ENCODE results near the gene VAV3. TPM values are rescaled to one million over a fixed set of nuclear protein-coding genes. Genes with fewer than 3 reads are reported as not detected.

Gene VAV3
- total RNA-seq, 1 donor from 2014 or later, result 1.8 TPM

GRCh38 chr1:107588321-107588720 is 376.7 kb downstream of the VAV3 start:
- TF ChIP-seq, protein P1, sequence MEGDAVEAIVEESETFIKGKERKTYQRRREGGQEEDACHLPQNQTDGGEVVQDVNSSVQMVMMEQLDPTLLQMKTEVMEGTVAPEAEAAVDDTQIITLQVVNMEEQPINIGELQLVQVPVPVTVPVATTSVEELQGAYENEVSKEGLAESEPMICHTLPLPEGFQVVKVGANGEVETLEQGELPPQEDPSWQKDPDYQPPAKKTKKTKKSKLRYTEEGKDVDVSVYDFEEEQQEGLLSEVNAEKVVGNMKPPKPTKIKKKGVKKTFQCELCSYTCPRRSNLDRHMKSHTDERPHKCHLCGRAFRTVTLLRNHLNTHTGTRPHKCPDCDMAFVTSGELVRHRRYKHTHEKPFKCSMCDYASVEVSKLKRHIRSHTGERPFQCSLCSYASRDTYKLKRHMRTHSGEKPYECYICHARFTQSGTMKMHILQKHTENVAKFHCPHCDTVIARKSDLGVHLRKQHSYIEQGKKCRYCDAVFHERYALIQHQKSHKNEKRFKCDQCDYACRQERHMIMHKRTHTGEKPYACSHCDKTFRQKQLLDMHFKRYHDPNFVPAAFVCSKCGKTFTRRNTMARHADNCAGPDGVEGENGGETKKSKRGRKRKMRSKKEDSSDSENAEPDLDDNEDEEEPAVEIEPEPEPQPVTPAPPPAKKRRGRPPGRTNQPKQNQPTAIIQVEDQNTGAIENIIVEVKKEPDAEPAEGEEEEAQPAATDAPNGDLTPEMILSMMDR (IDR thresholded peaks at IDR 0.05; ENCODE audit: unreplicated experiment), result no peak
- no peak overlapping the region for H3K27ac Mint-ChIP-seq

DNA sequence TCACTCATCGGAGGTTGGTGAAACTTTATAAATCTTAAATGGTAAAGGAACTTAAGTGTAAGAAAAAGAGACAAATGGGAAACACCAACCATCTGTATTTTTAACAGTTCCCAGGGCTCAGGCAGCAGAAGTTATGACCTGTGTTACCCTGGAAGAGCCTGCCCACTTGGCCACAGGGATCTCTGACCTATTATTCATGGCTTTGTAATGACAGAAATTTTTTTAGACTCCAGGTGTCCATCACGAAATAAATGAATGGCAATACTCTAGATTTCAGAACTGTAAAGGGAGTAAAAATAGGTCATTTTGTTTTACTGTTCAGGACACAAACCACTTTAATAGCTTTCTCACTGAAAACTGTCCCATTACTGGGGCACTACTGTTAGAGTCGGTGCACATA is 389.8 kb downstream of the VAV3 start:
- no peak overlapping the region for H3K27ac Mint-ChIP-seq
- DNase-seq (ENCODE audit: low spot score, unreplicated experiment), result no peak
- H3K9me3 Mint-ChIP-seq (ENCODE audit: low read depth), result no peaks in the 10 kb centered on the region
- H3K4me3 Mint-ChIP-seq (ENCODE audit: low read depth), result no peak overlapping the region
- peaks cover 16% of the 10 kb centered on the region for H3K27me3 Mint-ChIP-seq
- H3K36me3 Mint-ChIP-seq (ENCODE audit: insufficient read depth), result no peaks in the 10 kb centered on the region
- TF ChIP-seq, protein P1 (IDR thresholded peaks at IDR 0.05; ENCODE audit: unreplicated experiment), result no peak
- H3K4me1 Mint-ChIP-seq (ENCODE audit: low read depth), result peaks cover 6% of the 10 kb centered on the region

More at GRCh38 chr1:107588321-107588720, 376.7 kb downstream of the VAV3 start:
- H3K4me3 Mint-ChIP-seq (ENCODE audit: low read depth), result no peak overlapping the region
- H3K9me3 Mint-ChIP-seq (ENCODE audit: low read depth), result no peaks in the 10 kb centered on the region
- DNase-seq (ENCODE audit: low spot score, unreplicated experiment), result no peak
- no peaks in the 10 kb centered on the region for H3K36me3 Mint-ChIP-seq (ENCODE audit: insufficient read depth)
- H3K27me3 Mint-ChIP-seq, result peaks cover 2% of the 10 kb centered on the region
- H3K4me1 Mint-ChIP-seq (ENCODE audit: low read depth), result peaks cover 3% of the 10 kb centered on the region

- Mint-ChIP-seq H3K4me3 (ENCODE audit: low read depth) (no peak overlapping the region), H3K4me1 (ENCODE audit: low read depth) (no peaks in the 10 kb centered on the region)
- no peak for DNase-seq (ENCODE audit: low spot score, unreplicated experiment)
Measured at GRCh38 chr1:107574044-107574443, 390.9 kb downstream of the VAV3 start.

GRCh38 chr1:107572674-107573211 is 392.2 kb downstream of the VAV3 start:
- Mint-ChIP-seq H3K4me3 (ENCODE audit: low read depth) (no peak overlapping the region), H3K27me3 (peaks cover 6% of the 10 kb centered on the region), H3K27ac (no peak overlapping the region), H3K9me3 (ENCODE audit: low read depth) (no peaks in the 10 kb centered on the region), H3K4me1 (ENCODE audit: low read depth) (no peaks in the 10 kb centered on the region), H3K36me3 (ENCODE audit: insufficient read depth) (no peaks in the 10 kb centered on the region)
- no peak for DNase-seq (ENCODE audit: low spot score, unreplicated experiment)
- TF ChIP-seq, protein P1 (IDR thresholded peaks at IDR 0.05; ENCODE audit: unreplicated experiment), result no peak

More at GRCh38 chr1:107574044-107574443, 390.9 kb downstream of the VAV3 start:
- no peaks in the 10 kb centered on the region for H3K36me3 Mint-ChIP-seq (ENCODE audit: insufficient read depth)
- no peak overlapping the region for H3K27ac Mint-ChIP-seq
- peaks cover 7% of the 10 kb centered on the region for H3K27me3 Mint-ChIP-seq
- TF ChIP-seq, protein P1 (IDR thresholded peaks at IDR 0.05; ENCODE audit: unreplicated experiment), result no peak
- no peaks in the 10 kb centered on the region for H3K9me3 Mint-ChIP-seq (ENCODE audit: low read depth)

DNA sequence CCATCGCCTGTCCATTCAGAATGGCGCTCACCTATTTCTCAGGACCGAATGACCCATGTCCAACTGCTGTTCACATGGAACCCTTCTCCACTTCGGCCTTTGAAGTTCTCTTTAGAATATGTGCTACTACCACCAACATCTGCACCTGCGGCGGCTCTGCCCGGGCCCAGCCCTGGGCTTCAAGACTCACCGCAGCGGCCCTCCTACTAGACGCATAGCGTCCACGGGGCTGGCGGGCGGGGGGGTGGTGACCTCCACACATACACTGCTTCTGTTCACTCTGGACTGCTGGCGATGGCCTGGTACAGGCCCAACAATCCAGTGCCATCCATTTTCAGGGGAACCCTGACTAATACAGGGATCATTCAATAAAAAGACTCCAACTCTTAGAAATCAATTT is 394.2 kb downstream of the VAV3 start:
- no peak for DNase-seq (ENCODE audit: low spot score, unreplicated experiment)
- Mint-ChIP-seq H3K36me3 (ENCODE audit: insufficient read depth) (no peaks in the 10 kb centered on the region), H3K4me1 (ENCODE audit: low read depth) (no peaks in the 10 kb centered on the region), H3K9me3 (ENCODE audit: low read depth) (no peaks in the 10 kb centered on the region), H3K27me3 (peaks cover 4% of the 10 kb centered on the region), H3K27ac (no peak overlapping the region), H3K4me3 (ENCODE audit: low read depth) (no peak overlapping the region)
- TF ChIP-seq, protein P1 (IDR thresholded peaks at IDR 0.05; ENCODE audit: unreplicated experiment), result no peak

Data from progenitor cell of endocrine pancreas (in vitro differentiated cells).